ENCODE data around the gene IL9.

IL9 gene

DNA sequence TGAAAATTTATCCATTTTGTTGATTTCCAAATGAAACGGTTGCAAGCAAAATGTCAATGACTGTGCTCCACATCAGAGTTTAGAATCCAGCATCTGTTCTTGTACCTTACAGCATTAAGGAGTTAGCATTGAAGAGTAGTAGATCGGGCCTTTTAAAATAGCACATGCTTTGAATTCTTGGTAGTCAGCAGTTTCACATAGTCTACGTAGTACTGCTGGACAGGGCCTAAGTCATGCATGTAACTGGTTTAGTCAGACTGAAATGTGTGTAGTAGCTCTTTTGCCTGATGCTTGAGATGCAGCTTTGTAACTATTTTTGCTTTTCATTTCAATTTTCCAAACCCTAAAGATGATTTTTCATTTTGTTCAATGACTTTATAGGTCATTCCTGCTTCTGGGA is 39.3 kb upstream of the IL9 start:
- H3K4me3 ChIP-seq (replicated peaks in 1 of 2; ENCODE audit: low read depth in 2 of 2, low read length in 2 of 2): no peak overlapping the region
- peak; percentile 34 to 46 for DNase-seq (ENCODE audit: low read depth in 2 of 2)
- TF ChIP-seq, protein P1, sequence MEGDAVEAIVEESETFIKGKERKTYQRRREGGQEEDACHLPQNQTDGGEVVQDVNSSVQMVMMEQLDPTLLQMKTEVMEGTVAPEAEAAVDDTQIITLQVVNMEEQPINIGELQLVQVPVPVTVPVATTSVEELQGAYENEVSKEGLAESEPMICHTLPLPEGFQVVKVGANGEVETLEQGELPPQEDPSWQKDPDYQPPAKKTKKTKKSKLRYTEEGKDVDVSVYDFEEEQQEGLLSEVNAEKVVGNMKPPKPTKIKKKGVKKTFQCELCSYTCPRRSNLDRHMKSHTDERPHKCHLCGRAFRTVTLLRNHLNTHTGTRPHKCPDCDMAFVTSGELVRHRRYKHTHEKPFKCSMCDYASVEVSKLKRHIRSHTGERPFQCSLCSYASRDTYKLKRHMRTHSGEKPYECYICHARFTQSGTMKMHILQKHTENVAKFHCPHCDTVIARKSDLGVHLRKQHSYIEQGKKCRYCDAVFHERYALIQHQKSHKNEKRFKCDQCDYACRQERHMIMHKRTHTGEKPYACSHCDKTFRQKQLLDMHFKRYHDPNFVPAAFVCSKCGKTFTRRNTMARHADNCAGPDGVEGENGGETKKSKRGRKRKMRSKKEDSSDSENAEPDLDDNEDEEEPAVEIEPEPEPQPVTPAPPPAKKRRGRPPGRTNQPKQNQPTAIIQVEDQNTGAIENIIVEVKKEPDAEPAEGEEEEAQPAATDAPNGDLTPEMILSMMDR (IDR thresholded peaks at IDR 0.05; ENCODE audit: low read depth, low read length): no peak

DNA sequence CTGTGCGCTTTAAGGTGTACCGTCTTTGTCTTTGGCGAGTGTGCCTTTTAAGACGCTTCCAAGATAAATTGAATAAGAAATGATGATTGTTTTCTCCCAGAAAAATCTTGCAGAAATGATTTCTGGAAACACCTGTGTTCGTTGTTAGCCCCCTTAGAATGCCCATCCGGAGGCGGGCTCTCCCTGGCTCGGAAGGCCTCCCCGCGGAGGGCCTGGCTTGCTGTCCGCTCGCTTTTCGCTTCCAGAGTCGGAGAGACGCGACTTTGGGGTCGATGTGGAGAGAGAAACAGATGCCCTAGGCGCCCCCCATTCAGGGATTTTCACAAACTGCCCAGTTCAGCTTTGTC is 35.3 kb upstream of the IL9 start:
- H3K4me3 ChIP-seq (replicated peaks in 1 of 2; ENCODE audit: low read depth in 2 of 2, low read length in 2 of 2): no peak overlapping the region
- DNase-seq (ENCODE audit: low read depth in 2 of 2): no peak
- TF ChIP-seq, protein P1 (IDR thresholded peaks at IDR 0.05; ENCODE audit: low read depth, low read length): no peak

DNA sequence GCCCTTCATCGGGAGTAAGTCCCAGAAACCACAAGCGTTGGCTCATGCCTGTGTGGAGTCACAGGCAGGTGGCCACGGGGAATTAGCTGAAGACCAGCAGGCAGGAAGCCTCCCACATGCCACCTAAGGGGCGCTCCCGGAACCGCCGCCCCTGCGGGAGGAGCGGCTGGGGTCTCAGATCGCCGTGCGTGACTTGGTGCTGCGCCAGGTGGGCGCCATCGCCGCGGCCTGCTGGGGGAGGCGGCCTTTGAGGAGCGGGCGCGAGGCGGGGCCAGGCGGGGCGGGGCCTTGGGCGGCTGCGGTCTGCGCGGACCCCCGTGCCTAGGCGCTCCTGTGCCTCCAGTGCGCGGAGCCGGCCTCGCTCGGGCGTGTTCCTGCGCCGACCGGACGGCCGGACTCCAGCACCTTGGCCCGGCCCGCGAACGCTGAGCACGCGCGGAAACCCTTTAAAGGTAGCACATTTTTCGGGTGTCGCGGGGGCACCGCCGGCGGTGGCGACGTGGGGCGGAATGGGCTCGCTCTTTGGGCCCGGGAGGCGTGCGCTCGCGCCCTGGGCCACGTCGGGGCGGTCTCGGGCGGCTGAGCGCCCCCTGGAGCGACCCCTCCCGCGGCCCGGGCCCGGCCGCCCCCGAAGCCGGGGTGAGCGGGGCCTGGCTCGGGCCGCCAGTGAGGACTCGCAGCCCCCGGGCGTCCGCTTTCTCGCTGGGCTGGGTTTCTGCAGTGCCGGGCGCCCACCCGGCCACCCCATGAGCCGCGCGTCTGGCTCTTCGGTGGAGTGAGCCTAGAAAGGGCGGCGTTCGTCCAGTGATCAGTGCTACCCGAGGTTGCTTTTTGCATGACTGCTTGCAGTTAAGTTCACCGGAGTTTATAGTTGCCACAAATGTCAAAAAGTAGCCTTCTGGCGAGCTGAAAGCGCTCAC is 34.6 kb upstream of the IL9 start:
- H3K4me3 ChIP-seq (replicated peaks in 1 of 2; ENCODE audit: low read depth in 2 of 2, low read length in 2 of 2): peak overlapping the region in 1 of 2 donors; percentile 46
- DNase-seq (ENCODE audit: low read depth in 2 of 2): no peak

DNA sequence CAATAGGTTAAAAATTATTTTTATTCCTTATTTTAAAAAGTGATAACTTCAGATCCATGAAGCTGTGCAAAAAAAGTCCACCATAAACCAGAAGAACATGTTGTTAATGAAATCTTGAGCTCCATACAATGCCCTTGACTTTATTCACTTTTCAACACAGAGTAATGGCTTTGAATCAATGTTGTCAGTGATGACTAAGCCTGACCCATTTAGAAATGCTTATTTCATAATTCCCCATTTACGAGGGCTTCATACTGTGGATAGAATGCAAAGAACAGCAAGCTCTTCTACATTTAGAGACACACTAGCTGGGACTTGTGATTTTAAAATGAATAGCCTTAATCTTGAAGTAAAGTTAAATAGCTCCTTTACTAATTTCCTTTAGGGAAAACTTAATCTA is 25.7 kb upstream of the IL9 start:
- DNase-seq (ENCODE audit: low read depth in 2 of 2): peak; percentile 48 to 65
- H3K4me3 ChIP-seq (replicated peaks in 1 of 2; ENCODE audit: low read depth in 2 of 2, low read length in 2 of 2): no peak overlapping the region
- TF ChIP-seq, protein P1 (IDR thresholded peaks at IDR 0.05; ENCODE audit: low read depth, low read length): no peak

More for the DNA sequence above, 34.6 kb upstream of the IL9 start:
- TF ChIP-seq, protein P1 (IDR thresholded peaks at IDR 0.05; ENCODE audit: low read depth, low read length): no peak

DNA sequence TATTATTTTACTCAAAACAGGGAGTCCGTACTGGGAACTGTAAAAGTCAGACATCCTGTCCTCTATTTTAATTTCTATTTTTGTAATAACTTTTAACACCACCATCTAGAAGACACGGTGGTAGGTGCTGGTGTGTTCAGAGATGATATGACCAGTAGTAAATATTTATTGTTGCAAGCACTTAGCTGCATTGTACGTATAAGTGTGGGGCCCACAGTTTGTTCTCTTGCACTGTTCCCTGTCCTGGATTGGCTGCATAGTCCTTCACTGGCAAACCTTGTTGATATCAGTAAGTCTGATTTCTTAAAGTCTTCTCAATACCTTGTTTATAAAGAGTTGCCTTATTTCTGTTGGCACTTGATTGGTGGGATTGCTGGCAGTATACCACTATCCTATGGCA is 24.6 kb upstream of the IL9 start:
- TF ChIP-seq, protein P1 (IDR thresholded peaks at IDR 0.05; ENCODE audit: low read depth, low read length): no peak
- DNase-seq (ENCODE audit: low read depth in 2 of 2): no peak

DNA sequence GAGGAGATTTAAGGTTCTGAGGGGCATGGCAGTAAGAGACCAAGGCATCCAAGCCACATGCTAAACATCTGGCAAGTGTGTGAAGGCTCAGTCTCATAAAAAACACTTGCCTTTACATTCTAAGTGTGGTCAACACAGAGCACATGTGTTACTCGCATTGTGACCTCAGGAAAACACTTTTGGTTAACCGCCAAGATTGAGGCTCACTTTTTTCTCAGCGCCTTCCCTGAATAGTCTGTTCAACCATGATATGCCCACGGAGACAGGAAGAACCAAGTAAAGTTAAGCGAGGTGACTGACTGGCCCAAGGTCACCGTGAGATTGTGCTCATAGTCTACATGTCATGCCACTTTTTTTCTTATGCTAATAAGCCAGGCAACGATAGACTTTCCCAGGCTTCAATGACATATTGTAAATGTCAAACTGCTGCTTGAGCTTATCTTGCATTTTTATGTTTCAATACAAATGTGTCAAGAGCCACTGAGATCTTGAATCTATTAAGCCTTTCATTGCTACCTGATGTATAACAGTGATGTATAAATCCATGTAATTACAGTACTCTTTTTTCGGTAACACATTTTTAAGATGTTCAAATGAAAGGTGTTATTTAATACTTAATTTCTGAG is 21.1 kb upstream of the IL9 start:
- DNase-seq (ENCODE audit: low read depth in 2 of 2): no peak
- TF ChIP-seq, protein P1 (IDR thresholded peaks at IDR 0.05; ENCODE audit: low read depth, low read length): no peak
- no peak overlapping the region for H3K4me3 ChIP-seq (replicated peaks in 1 of 2; ENCODE audit: low read depth in 2 of 2, low read length in 2 of 2)

More for the DNA sequence above, 24.6 kb upstream of the IL9 start:
- H3K4me3 ChIP-seq (replicated peaks in 1 of 2; ENCODE audit: low read depth in 2 of 2, low read length in 2 of 2): no peak overlapping the region
